Cardiac fibroblast (primary cell): ENCODE results near the gene NOXA1.
"Not testable (repeated sequence)": the region's sequence is repeated elsewhere in the genome, so short reads cannot be mapped to it uniquely, and the experiment has no call there.

Source experiments
- DNase-seq, 2 donors: peaks; one replicate each; pipeline versions ENCODE4 v3.0.0 to v3.0.0-alpha.2; 2010; ENCODE audit warnings: low read depth in 2 of 2
- H3K4me3 ChIP-seq, 2 donors: replicated peaks in 1 of 2; 1 replicate in 1 of 2; 2 replicates in 1 of 2; pipeline ENCODE4 v1.5.1; 2011; ENCODE audit warnings: low read depth in 2 of 2, low read length in 2 of 2, mild to moderate bottlenecking in 2 of 2, moderate library complexity in 1 of 2
- TF ChIP-seq, protein P1 (sequence below): IDR thresholded peaks from one replicate; pipeline ENCODE4 v1.5.1; 2011; ENCODE audit warnings: low read depth, mild to moderate bottlenecking, low read length, inconsistent platforms

The NOXA1 gene

GRCh38 chr9:137408651-137409405 is 14.4 kb upstream of the NOXA1 start:
- no peak overlapping the region for H3K4me3 ChIP-seq
- DNase-seq, result no peak
- TF ChIP-seq, protein P1, sequence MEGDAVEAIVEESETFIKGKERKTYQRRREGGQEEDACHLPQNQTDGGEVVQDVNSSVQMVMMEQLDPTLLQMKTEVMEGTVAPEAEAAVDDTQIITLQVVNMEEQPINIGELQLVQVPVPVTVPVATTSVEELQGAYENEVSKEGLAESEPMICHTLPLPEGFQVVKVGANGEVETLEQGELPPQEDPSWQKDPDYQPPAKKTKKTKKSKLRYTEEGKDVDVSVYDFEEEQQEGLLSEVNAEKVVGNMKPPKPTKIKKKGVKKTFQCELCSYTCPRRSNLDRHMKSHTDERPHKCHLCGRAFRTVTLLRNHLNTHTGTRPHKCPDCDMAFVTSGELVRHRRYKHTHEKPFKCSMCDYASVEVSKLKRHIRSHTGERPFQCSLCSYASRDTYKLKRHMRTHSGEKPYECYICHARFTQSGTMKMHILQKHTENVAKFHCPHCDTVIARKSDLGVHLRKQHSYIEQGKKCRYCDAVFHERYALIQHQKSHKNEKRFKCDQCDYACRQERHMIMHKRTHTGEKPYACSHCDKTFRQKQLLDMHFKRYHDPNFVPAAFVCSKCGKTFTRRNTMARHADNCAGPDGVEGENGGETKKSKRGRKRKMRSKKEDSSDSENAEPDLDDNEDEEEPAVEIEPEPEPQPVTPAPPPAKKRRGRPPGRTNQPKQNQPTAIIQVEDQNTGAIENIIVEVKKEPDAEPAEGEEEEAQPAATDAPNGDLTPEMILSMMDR, result no peak

DNA sequence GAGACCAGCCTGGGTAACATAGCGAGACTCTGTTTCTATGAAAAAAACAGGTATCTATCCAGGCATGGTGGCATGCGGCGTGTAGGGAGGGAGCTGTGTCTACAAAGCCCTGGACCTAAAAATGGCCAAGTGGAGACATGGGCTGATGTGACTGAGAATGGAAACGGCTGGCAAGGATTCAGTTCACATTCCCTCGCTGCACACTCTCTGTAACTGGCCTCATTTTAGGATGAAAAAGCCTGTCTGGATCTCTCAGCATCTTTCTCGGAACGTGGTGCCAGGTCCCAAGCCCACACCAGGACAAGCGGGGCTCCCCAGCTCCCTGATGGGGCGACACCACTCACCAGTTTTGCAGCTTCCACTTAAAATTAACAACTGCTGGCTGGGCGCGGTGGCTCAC is 13.7 kb upstream of the NOXA1 start:
- TF ChIP-seq, protein P1, result no peak
- no peak overlapping the region for H3K4me3 ChIP-seq

DNA sequence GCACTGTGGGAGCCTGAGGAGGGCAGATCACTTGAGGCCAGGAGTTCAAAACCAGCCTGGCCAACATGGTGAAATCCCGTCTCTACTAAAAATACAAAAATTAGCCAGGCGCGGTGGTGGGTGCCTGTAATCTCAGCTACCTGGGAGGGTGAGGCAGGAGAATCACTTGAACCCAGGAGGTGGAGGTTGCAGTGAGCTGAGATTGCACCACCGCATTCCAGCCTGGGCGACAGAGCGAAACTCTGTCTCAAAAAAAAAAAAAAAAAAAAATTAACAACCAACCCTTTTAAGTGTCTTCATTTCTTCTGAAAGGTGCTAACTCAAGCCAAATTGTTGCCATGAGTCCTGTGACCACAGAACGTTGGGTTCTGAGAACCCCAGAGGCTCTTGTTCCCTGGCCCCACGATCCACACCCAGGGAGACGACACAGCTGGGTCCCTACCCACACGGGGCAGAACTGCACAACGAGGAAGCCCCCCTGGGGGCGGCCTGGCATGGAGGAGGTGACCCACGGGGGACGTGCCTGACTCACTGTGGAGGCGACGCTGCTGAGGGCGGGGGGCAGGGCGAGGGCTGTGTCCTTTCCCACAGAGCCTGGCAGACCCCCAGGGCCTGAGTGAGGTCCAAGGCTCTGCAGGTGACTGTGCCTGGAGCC is 12.8 kb upstream of the NOXA1 start:
- not testable (repeated sequence) for DNase-seq, H3K4me3 ChIP-seq

More for the DNA sequence above, 13.7 kb upstream of the NOXA1 start:
- no peak for DNase-seq

DNA sequence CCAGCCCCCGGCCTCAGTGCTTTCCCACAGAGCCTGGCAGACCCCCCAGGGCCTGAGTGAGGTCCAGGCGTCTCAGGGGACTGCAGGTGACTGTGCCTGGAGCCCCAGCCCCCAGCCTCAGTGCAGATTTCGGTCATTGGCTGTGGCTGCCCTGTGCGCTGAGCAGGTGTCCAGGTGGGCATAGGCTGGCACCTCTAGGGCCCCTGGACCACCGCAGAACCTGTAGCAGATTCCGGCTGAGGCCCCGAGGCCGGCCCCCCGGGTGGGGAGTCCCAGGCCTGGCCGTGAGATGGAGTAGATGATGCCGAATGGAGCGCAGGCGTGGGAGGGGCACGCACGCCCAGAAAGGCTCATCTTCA is 12.3 kb upstream of the NOXA1 start:
- TF ChIP-seq, protein P1, result no peak
- no peak for DNase-seq
- no peak overlapping the region for H3K4me3 ChIP-seq

- DNase-seq, result peak; percentile 40 to 42
- TF ChIP-seq, protein P1, result no peak
- H3K4me3 ChIP-seq, result peak overlapping the region in 1 of 2 donors; percentile 18
Measured at GRCh38 chr9:137411260-137411644, 11.9 kb upstream of the NOXA1 start.

- H3K4me3 ChIP-seq, result peak overlapping the region in 1 of 2 donors; percentile 18
- TF ChIP-seq, protein P1, result no peak
- peak; percentile 95 for DNase-seq
Measured at GRCh38 chr9:137411645-137412380, 11.4 kb upstream of the NOXA1 start.

DNA sequence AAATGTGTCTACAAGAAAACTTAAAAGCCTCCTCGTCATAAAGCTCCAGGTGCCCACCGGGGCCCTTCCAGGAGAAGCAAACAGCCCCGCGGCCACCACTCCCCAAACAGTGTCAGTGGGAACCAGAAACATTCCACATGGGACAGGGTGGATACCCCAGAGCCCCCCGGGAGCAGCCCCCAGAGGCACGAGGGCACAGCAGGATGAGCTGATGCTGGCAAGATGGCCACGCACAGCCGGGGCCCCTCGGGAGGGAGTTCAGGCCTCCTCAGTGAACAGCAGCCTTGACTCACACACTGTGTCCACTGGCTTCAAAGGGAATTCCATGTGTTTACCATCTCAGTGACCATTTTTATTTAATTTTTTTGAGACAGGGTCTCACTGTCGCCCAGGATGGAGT is 10.8 kb upstream of the NOXA1 start:
- no peak overlapping the region for H3K4me3 ChIP-seq
- DNase-seq, result peak; percentile 30 to 62
- TF ChIP-seq, protein P1, result no peak
